GM12873 (cell line): ENCODE data around the gene RNF148.

ENCODE experiments used
- CTCF ChIP-seq: IDR thresholded peaks from 2 replicates; pipeline ENCODE4 v1.5.1; 2012; ENCODE audit warnings: low read depth, mild to moderate bottlenecking, moderate library complexity, low read length, control low read depth; ENCODE audit not compliant: insufficient read depth; ENCODE audit errors: missing control alignments

Gene RNF148

GRCh38 chr7:122727354-122727753 lies 24.6 kb upstream of the RNF148 start:
- TF ChIP-seq CTCF, result no peak

GRCh38 chr7:122726881-122727280 lies 24.2 kb upstream of the RNF148 start:
- TF ChIP-seq CTCF, result no peak

- no peak for TF ChIP-seq CTCF
Measured at GRCh38 chr7:122724366-122724765, 21.6 kb upstream of the RNF148 start.

GRCh38 chr7:122719010-122719578 lies 16.4 kb upstream of the RNF148 start:
- TF ChIP-seq CTCF, result no peak

- TF ChIP-seq CTCF, result no peak
Measured at GRCh38 chr7:122717356-122718089, 14.8 kb upstream of the RNF148 start.

- no peak for TF ChIP-seq CTCF
Measured at GRCh38 chr7:122715183-122715582, 12.5 kb upstream of the RNF148 start.

- no peak for TF ChIP-seq CTCF
Measured at GRCh38 chr7:122710916-122711315, 8.2 kb upstream of the RNF148 start.
